Measurements from ENCODE around the gene CHST6. TPM values are rescaled to one million over a fixed set of nuclear protein-coding genes. Genes with fewer than 3 reads are reported as not detected.
"Not testable (repeated sequence)": the region's sequence is repeated elsewhere in the genome, so short reads cannot be mapped to it uniquely, and the experiment has no call there.

Gene CHST6
- total RNA-seq, 1 donor from 2014 or later, result 6.0 TPM

DNA sequence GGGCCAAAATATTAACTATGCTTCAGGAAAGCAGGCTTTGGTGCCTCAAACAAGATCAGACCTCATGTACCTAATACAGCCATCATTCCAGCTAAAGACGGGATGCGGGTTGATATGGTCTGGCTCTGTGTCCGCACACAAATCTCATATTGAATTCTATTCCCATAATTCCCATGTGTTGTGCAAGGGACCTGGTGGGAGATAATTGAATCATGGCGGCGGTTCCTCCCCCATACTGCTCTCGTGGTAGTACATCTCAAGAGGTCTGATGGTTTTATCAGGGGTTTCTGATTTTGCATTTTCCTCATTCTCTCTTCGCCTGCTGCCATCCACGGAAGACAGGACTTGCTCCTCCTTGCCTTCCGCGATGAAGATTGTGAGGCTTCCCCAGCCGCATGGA, 19.1 kb upstream of the CHST6 start:
- Mint-ChIP-seq H3K27me3 (no peaks in the 10 kb centered on the region), H3K36me3 (no peaks in the 10 kb centered on the region), H3K9me3 (no peaks in the 10 kb centered on the region), H3K27ac (no peak overlapping the region), H3K4me1 (ENCODE audit: unreplicated experiment) (peaks cover 8% of the 10 kb centered on the region), H3K4me3 (no peak overlapping the region)
- DNase-seq (ENCODE audit: extremely low spot score, unreplicated experiment), result no peak
- TF ChIP-seq CTCF (conservative IDR thresholded peaks at IDR 0.05), result no peak

DNA sequence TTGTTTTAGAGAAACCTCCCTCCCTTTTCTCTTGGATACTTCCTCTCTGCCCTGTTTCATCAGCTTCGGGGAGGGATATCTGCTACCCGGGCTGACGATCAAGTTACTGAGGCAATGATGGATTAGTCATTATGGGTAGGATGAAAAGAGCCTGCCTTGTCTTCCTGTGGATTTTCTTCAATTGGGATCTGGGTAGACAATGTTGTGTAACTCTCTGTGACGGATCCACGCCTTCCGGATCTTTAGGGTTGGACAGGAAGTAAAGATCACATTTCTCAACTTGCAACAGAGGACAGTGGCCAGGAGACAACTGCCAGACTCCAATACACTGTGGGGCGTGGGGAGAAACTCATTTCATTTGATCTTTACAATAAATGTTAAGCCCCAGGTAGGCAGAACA, 11.3 kb upstream of the CHST6 start:
- peaks cover 3% of the 10 kb centered on the region for H3K27me3 Mint-ChIP-seq
- peaks cover 13% of the 10 kb centered on the region for H3K4me1 Mint-ChIP-seq (ENCODE audit: unreplicated experiment)
- TF ChIP-seq CTCF (conservative IDR thresholded peaks at IDR 0.05), result no peak
- H3K36me3 Mint-ChIP-seq, result no peaks in the 10 kb centered on the region
- no peaks in the 10 kb centered on the region for H3K9me3 Mint-ChIP-seq
- peak overlapping the region; percentile 62 for H3K27ac Mint-ChIP-seq
- DNase-seq (ENCODE audit: extremely low spot score, unreplicated experiment), result no peak
- H3K4me3 Mint-ChIP-seq, result no peak overlapping the region

DNA sequence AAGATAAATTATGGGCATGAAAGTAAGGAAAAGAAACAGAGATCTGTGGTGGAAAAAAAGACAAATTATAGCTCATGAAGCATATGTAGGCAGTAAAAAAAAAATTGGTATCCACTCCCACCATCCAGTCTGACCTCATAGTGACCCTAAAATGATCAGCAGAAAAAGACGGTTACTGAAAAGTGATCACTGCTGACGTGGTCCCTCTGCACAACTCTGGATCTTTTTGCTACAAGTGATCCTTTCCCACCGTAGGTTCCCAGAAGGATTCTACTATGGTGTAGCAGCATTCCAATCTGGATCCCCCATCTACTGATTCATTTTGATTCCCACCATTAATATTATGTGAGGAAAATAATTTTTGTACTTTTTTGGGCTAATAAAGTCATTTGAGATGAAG, 10.9 kb upstream of the CHST6 start:
- Mint-ChIP-seq H3K9me3 (no peaks in the 10 kb centered on the region), H3K4me1 (ENCODE audit: unreplicated experiment) (peaks cover 13% of the 10 kb centered on the region), H3K36me3 (no peaks in the 10 kb centered on the region), H3K4me3 (no peak overlapping the region), H3K27ac (peak overlapping the region; percentile 62), H3K27me3 (peaks cover 3% of the 10 kb centered on the region)
- TF ChIP-seq CTCF (conservative IDR thresholded peaks at IDR 0.05), result no peak
- no peak for DNase-seq (ENCODE audit: extremely low spot score, unreplicated experiment)

- Mint-ChIP-seq H3K9me3 (no peaks in the 10 kb centered on the region), H3K4me1 (ENCODE audit: unreplicated experiment) (peaks cover 13% of the 10 kb centered on the region), H3K4me3 (no peak overlapping the region), H3K27ac (no peak overlapping the region), H3K36me3 (no peaks in the 10 kb centered on the region), H3K27me3 (peaks cover 3% of the 10 kb centered on the region)
- no peak for DNase-seq (ENCODE audit: extremely low spot score, unreplicated experiment)
- TF ChIP-seq CTCF (conservative IDR thresholded peaks at IDR 0.05), result no peak
These were observed 8.6 kb upstream of the CHST6 start for GRCh38 chr16:75503801-75504200.

GRCh38 chr16:75502916-75503605, 7.8 kb upstream of the CHST6 start:
- no peak for TF ChIP-seq CTCF (conservative IDR thresholded peaks at IDR 0.05)
- no peaks in the 10 kb centered on the region for H3K9me3 Mint-ChIP-seq
- H3K27me3 Mint-ChIP-seq, result no peaks in the 10 kb centered on the region
- peaks cover 13% of the 10 kb centered on the region for H3K4me1 Mint-ChIP-seq (ENCODE audit: unreplicated experiment)
- no peak for DNase-seq (ENCODE audit: extremely low spot score, unreplicated experiment)
- no peak overlapping the region for H3K27ac Mint-ChIP-seq
- H3K36me3 Mint-ChIP-seq, result no peaks in the 10 kb centered on the region
- H3K4me3 Mint-ChIP-seq, result no peak overlapping the region

- not testable (repeated sequence) for H3K27me3 Mint-ChIP-seq; H3K9me3 Mint-ChIP-seq; H3K36me3 Mint-ChIP-seq; H3K4me3 Mint-ChIP-seq; H3K27ac Mint-ChIP-seq; DNase-seq (ENCODE audit: extremely low spot score, unreplicated experiment)
- peaks cover 13% of the 10 kb centered on the region for H3K4me1 Mint-ChIP-seq (ENCODE audit: unreplicated experiment)
These were observed 6.6 kb upstream of the CHST6 start for GRCh38 chr16:75501820-75502219.
